ENCODE data around the gene KCNC1. TPM values are rescaled to one million over a fixed set of nuclear protein-coding genes. Genes with fewer than 3 reads are reported as not detected.

Gene KCNC1
- total RNA-seq, 1 donor, result not detected

GRCh38 chr11:17751558-17751957 lies 17.0 kb downstream of the KCNC1 start:
- TF ChIP-seq CTCF (IDR thresholded peaks at IDR 0.05; ENCODE audit: insufficient read depth, low read depth, low read length), result no peak
- no peak overlapping the region for H3K4me3 ChIP-seq (ENCODE audit: low read depth, low read length)
- DNase-seq (ENCODE audit: low read depth), result no peak

- no peak for DNase-seq (ENCODE audit: low read depth)
- H3K4me3 ChIP-seq (ENCODE audit: low read depth, low read length), result no peak overlapping the region
- no peak for TF ChIP-seq CTCF (IDR thresholded peaks at IDR 0.05; ENCODE audit: insufficient read depth, low read depth, low read length)
Observed at GRCh38 chr11:17752144-17752543, 17.6 kb downstream of the KCNC1 start.

GRCh38 chr11:17753153-17753552 lies 18.6 kb downstream of the KCNC1 start:
- TF ChIP-seq CTCF (IDR thresholded peaks at IDR 0.05; ENCODE audit: insufficient read depth, low read depth, low read length), result no peak
- no peak for DNase-seq (ENCODE audit: low read depth)
- no peak overlapping the region for H3K4me3 ChIP-seq (ENCODE audit: low read depth, low read length)

- no peak for TF ChIP-seq CTCF (IDR thresholded peaks at IDR 0.05; ENCODE audit: insufficient read depth, low read depth, low read length)
- DNase-seq (ENCODE audit: low read depth), result no peak
- no peak overlapping the region for H3K4me3 ChIP-seq (ENCODE audit: low read depth, low read length)
Observed at GRCh38 chr11:17753641-17754040, 19.1 kb downstream of the KCNC1 start.

- no peak for TF ChIP-seq CTCF (IDR thresholded peaks at IDR 0.05; ENCODE audit: insufficient read depth, low read depth, low read length)
- no peak overlapping the region for H3K4me3 ChIP-seq (ENCODE audit: low read depth, low read length)
- DNase-seq (ENCODE audit: low read depth), result no peak
Observed at GRCh38 chr11:17755891-17756290, 21.3 kb downstream of the KCNC1 start.

GRCh38 chr11:17760102-17761029 lies 25.8 kb downstream of the KCNC1 start:
- peak; percentile 67 for TF ChIP-seq CTCF (IDR thresholded peaks at IDR 0.05; ENCODE audit: insufficient read depth, low read depth, low read length)
- peak; percentile 41 for DNase-seq (ENCODE audit: low read depth)
- H3K4me3 ChIP-seq (ENCODE audit: low read depth, low read length), result no peak overlapping the region
